WI38 (cell line): ENCODE measurements around the gene AKAP1.
A peak's percentile ranks its signal among the peaks of the same experiment; 100 is the strongest.

Source experiments
- H3K4me3 ChIP-seq: 2 replicates; pipeline ENCODE4 v1.5.1; 2011; ENCODE audit warnings: low read depth, mild to moderate bottlenecking, control low read depth, low read length
- TF ChIP-seq, protein P1 (sequence below): IDR thresholded peaks from 2 replicates; pipeline ENCODE4 v1.5.1; 2012; ENCODE audit warnings: low read depth, mild to moderate bottlenecking, control low read depth, low read length

AKAP1 gene

GRCh38 chr17:57130708-57131461, 45.8 kb downstream of the AKAP1 start:
- 0 out of 2 replicates have a peak overlapping the region, but pooled peaks have one; percentile 20 for H3K4me3 ChIP-seq
- TF ChIP-seq, protein P1, sequence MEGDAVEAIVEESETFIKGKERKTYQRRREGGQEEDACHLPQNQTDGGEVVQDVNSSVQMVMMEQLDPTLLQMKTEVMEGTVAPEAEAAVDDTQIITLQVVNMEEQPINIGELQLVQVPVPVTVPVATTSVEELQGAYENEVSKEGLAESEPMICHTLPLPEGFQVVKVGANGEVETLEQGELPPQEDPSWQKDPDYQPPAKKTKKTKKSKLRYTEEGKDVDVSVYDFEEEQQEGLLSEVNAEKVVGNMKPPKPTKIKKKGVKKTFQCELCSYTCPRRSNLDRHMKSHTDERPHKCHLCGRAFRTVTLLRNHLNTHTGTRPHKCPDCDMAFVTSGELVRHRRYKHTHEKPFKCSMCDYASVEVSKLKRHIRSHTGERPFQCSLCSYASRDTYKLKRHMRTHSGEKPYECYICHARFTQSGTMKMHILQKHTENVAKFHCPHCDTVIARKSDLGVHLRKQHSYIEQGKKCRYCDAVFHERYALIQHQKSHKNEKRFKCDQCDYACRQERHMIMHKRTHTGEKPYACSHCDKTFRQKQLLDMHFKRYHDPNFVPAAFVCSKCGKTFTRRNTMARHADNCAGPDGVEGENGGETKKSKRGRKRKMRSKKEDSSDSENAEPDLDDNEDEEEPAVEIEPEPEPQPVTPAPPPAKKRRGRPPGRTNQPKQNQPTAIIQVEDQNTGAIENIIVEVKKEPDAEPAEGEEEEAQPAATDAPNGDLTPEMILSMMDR = peak; percentile 70

- TF ChIP-seq, protein P1 = no peak
- H3K4me3 ChIP-seq = no peak overlapping the region
Observed at GRCh38 chr17:57132663-57133062, 47.6 kb downstream of the AKAP1 start.

DNA sequence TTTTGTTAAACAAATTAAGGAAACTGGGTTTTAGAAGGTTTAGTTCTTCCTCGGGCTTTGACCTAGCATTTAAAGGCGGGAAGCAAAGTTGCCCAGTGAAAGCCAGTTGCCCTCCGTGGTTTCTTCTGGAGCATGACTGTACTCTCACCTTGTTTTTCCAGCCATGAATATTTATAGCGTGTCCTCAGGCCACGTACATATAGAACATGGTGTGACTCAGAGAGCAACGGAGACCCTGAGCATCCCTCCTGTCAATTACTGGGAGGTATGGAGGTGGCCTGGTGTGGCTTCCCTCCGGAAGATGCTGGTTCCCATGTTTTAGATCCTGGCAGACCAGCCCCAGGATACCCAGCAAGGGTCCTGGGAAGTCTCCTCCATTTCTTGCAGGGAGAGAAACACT, 48.4 kb downstream of the AKAP1 start:
- TF ChIP-seq, protein P1 = no peak
- H3K4me3 ChIP-seq = no peak overlapping the region

DNA sequence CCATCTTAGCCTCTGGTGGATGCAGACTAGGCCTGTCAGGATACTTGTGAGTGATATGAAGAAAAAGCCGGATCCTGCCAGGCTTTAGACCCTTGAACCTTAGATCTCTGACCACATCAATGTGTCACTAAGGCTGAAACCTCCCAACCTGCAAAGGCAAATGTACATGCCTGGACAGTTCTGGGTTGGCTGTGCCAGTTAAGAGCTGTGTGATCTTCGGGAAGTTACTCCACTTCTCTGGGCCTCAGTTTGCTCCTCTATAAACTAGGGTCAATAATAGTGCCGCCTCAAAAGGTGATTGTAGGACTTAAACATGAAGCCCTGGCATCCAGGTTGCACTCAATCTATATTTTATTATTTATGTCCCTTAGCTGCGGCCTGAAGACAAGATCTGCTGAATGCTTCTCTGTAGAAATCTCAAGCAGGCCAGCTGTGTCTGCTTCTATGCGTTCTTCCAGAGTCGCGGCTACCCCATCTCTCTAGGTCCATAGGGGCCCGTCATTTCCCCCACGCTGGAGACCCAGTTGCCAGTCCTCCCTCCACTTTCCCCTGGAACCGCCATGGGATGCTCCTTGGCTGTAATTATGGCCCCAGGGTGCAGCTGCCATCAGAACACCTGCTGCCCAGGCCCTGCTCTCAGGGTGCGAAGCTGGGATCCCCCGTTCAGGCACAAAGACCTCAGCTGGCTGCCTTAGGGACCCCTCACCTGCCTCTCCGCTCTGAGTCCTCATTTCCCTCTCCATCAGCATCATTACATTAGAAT, 50.2 kb downstream of the AKAP1 start:
- H3K4me3 ChIP-seq = no peak overlapping the region
- TF ChIP-seq, protein P1 = no peak

GRCh38 chr17:57135789-57136291, 50.8 kb downstream of the AKAP1 start:
- TF ChIP-seq, protein P1 = no peak

GRCh38 chr17:57136355-57136754, 51.3 kb downstream of the AKAP1 start:
- H3K4me3 ChIP-seq = no peak overlapping the region
- TF ChIP-seq, protein P1 = no peak

More at GRCh38 chr17:57135789-57136291, 50.8 kb downstream of the AKAP1 start:
- no peak overlapping the region for H3K4me3 ChIP-seq
